Measurements from ENCODE around the gene MEF2C. TPM values are rescaled to one million over a fixed set of nuclear protein-coding genes. Genes with fewer than 3 reads are reported as not detected.

MEF2C gene
- total RNA-seq, 5 donors from 2014 or later (not counting 1 experiment from before 2014, with no cell fraction given): 2.5 to 9.4 (median 4.4) TPM

GRCh38 chr5:88782571-88782970 is 100.4 kb downstream of the MEF2C start:
- Mint-ChIP-seq H3K27ac (no peak overlapping the region), H3K4me3 (no peak overlapping the region), H3K36me3 (no peaks in the 10 kb centered on the region), H3K9me3 (no peaks in the 10 kb centered on the region), H3K27me3 (peaks cover 0 to 2% of the 10 kb centered on the region in 2 donors), H3K4me1 (peaks cover 0 to 1% (median 0%) of the 10 kb centered on the region in 3 donors)
- no peak for ATAC-seq (replicated peaks in 1 of 4)
- H3K9me3 ChIP-seq: no peaks in the 10 kb centered on the region
- no peak overlapping the region for H3K27ac ChIP-seq (ENCODE audit: low read length)
- peaks cover 0 to 2% of the 10 kb centered on the region in 2 experiments for H3K27me3 ChIP-seq (replicated peaks in 1 of 2; ENCODE audit: control insufficient read depth in 2 of 2, extremely low read depth in 1 of 2, insufficient read depth in 2 of 2, low read length in 1 of 2)
- no peak overlapping the region for H3K4me3 ChIP-seq (ENCODE audit: control insufficient read depth in 1 of 2, extremely low read depth in 1 of 2, low read length in 1 of 2)
- no peaks in the 10 kb centered on the region for H3K4me1 ChIP-seq (ENCODE audit: control insufficient read depth in 1 of 2, extremely low read depth in 1 of 2, insufficient read depth in 2 of 2, low read length in 2 of 2)
- H3K36me3 ChIP-seq (ENCODE audit: control insufficient read depth in 2 of 2, extremely low read depth in 1 of 2, insufficient read depth in 1 of 2, low read length in 1 of 2): no peaks in the 10 kb centered on the region
- WGBS (ENCODE audit: insufficient coverage): 80% methylated on average over 3 of the region's 4 CpGs
- POLR2A ChIA-PET: no interaction called here
- CTCF ChIA-PET: no interaction called here
- DNase-seq: no peak

- Mint-ChIP-seq H3K27ac (no peak overlapping the region), H3K4me1 (peaks cover 0 to under 1% (median 0%) of the 10 kb centered on the region in 3 donors), H3K9me3 (no peaks in the 10 kb centered on the region), H3K4me3 (no peak overlapping the region), H3K27me3 (peaks cover 0 to 1% of the 10 kb centered on the region in 2 donors), H3K36me3 (no peaks in the 10 kb centered on the region)
- ATAC-seq (replicated peaks in 1 of 4): no peak
- Histone ChIP-seq H3K4me1 (ENCODE audit: control insufficient read depth in 1 of 2, extremely low read depth in 1 of 2, insufficient read depth in 2 of 2, low read length in 2 of 2) (no peaks in the 10 kb centered on the region), H3K4me3 (ENCODE audit: control insufficient read depth in 1 of 2, extremely low read depth in 1 of 2, low read length in 1 of 2) (no peak overlapping the region), H3K36me3 (ENCODE audit: control insufficient read depth in 2 of 2, extremely low read depth in 1 of 2, insufficient read depth in 1 of 2, low read length in 1 of 2) (no peaks in the 10 kb centered on the region), H3K27ac (ENCODE audit: low read length) (no peak overlapping the region), H3K9me3 (no peaks in the 10 kb centered on the region), H3K27me3 (replicated peaks in 1 of 2; ENCODE audit: control insufficient read depth in 2 of 2, extremely low read depth in 1 of 2, insufficient read depth in 2 of 2, low read length in 1 of 2) (peaks cover 0 to 2% of the 10 kb centered on the region in 2 experiments)
- no peak for DNase-seq
- CTCF ChIA-PET: no interaction called here
- WGBS (ENCODE audit: insufficient coverage): no CpG with 5 or more reads among the region's 1 CpG
- POLR2A ChIA-PET: no interaction called here
These were observed 102.2 kb downstream of the MEF2C start for GRCh38 chr5:88780736-88781135.

GRCh38 chr5:88778736-88779135 is 104.2 kb downstream of the MEF2C start:
- WGBS (ENCODE audit: insufficient coverage): no CpG with 5 or more reads among the region's 5 CpGs
- Mint-ChIP-seq H3K27ac (no peak overlapping the region), H3K36me3 (no peaks in the 10 kb centered on the region), H3K9me3 (no peaks in the 10 kb centered on the region), H3K27me3 (peaks cover 0 to 1% of the 10 kb centered on the region in 2 donors), H3K4me3 (no peak overlapping the region), H3K4me1 (no peaks in the 10 kb centered on the region)
- H3K36me3 ChIP-seq (ENCODE audit: control insufficient read depth in 2 of 2, extremely low read depth in 1 of 2, insufficient read depth in 1 of 2, low read length in 1 of 2): no peaks in the 10 kb centered on the region
- ChIA-PET POLR2A (no interaction called here), CTCF (no interaction called here)
- no peaks in the 10 kb centered on the region for H3K9me3 ChIP-seq
- H3K27ac ChIP-seq (ENCODE audit: low read length): no peak overlapping the region
- H3K27me3 ChIP-seq (replicated peaks in 1 of 2; ENCODE audit: control insufficient read depth in 2 of 2, extremely low read depth in 1 of 2, insufficient read depth in 2 of 2, low read length in 1 of 2): peaks cover 0 to 4% of the 10 kb centered on the region in 2 experiments
- ATAC-seq (replicated peaks in 1 of 4): no peak
- H3K4me3 ChIP-seq (ENCODE audit: control insufficient read depth in 1 of 2, extremely low read depth in 1 of 2, low read length in 1 of 2): no peak overlapping the region
- no peaks in the 10 kb centered on the region for H3K4me1 ChIP-seq (ENCODE audit: control insufficient read depth in 1 of 2, extremely low read depth in 1 of 2, insufficient read depth in 2 of 2, low read length in 2 of 2)
- no peak for DNase-seq

GRCh38 chr5:88776692-88777091 is 106.3 kb downstream of the MEF2C start:
- Histone ChIP-seq H3K4me3 (ENCODE audit: control insufficient read depth in 1 of 2, extremely low read depth in 1 of 2, low read length in 1 of 2) (no peak overlapping the region), H3K27ac (ENCODE audit: low read length) (no peak overlapping the region), H3K27me3 (replicated peaks in 1 of 2; ENCODE audit: control insufficient read depth in 2 of 2, extremely low read depth in 1 of 2, insufficient read depth in 2 of 2, low read length in 1 of 2) (peaks cover 0 to 4% of the 10 kb centered on the region in 2 experiments), H3K9me3 (no peaks in the 10 kb centered on the region), H3K4me1 (ENCODE audit: control insufficient read depth in 1 of 2, extremely low read depth in 1 of 2, insufficient read depth in 2 of 2, low read length in 2 of 2) (no peaks in the 10 kb centered on the region), H3K36me3 (ENCODE audit: control insufficient read depth in 2 of 2, extremely low read depth in 1 of 2, insufficient read depth in 1 of 2, low read length in 1 of 2) (no peaks in the 10 kb centered on the region)
- WGBS (ENCODE audit: insufficient coverage): 100% methylated on average over 3 of the region's 4 CpGs
- ATAC-seq (replicated peaks in 1 of 4) (no peak), DNase-seq (no peak)
- CTCF ChIA-PET: interaction anchor here in 1 of 2 donors (0.6 kb wide), 1 partner anchor 175 kb away, joined by 4 read pairs; no protein-coding TSS in a partner anchor
- POLR2A ChIA-PET: no interaction called here
- Mint-ChIP-seq H3K27me3 (peaks cover 0 to 1% of the 10 kb centered on the region in 2 donors), H3K36me3 (no peaks in the 10 kb centered on the region), H3K27ac (no peak overlapping the region), H3K4me3 (no peak overlapping the region), H3K4me1 (no peaks in the 10 kb centered on the region), H3K9me3 (no peaks in the 10 kb centered on the region)

- Mint-ChIP-seq H3K4me3 (no peak overlapping the region), H3K36me3 (no peaks in the 10 kb centered on the region), H3K4me1 (no peaks in the 10 kb centered on the region), H3K27ac (no peak overlapping the region), H3K27me3 (peaks cover 2 to 7% of the 10 kb centered on the region in 2 donors), H3K9me3 (no peaks in the 10 kb centered on the region)
- peaks cover 0 to 2% of the 10 kb centered on the region in 2 experiments for H3K27me3 ChIP-seq (replicated peaks in 1 of 2; ENCODE audit: control insufficient read depth in 2 of 2, extremely low read depth in 1 of 2, insufficient read depth in 2 of 2, low read length in 1 of 2)
- WGBS (ENCODE audit: insufficient coverage): 100% methylated on average over 3 of the region's 5 CpGs
- H3K9me3 ChIP-seq: no peaks in the 10 kb centered on the region
- no peak overlapping the region for H3K4me3 ChIP-seq (ENCODE audit: control insufficient read depth in 1 of 2, extremely low read depth in 1 of 2, low read length in 1 of 2)
- no peaks in the 10 kb centered on the region for H3K36me3 ChIP-seq (ENCODE audit: control insufficient read depth in 2 of 2, extremely low read depth in 1 of 2, insufficient read depth in 1 of 2, low read length in 1 of 2)
- POLR2A ChIA-PET: no interaction called here
- no peak overlapping the region for H3K27ac ChIP-seq (ENCODE audit: low read length)
- DNase-seq (no peak), ATAC-seq (replicated peaks in 1 of 4) (no peak)
- CTCF ChIA-PET: no interaction called here
- no peaks in the 10 kb centered on the region for H3K4me1 ChIP-seq (ENCODE audit: control insufficient read depth in 1 of 2, extremely low read depth in 1 of 2, insufficient read depth in 2 of 2, low read length in 2 of 2)
These were observed 110.2 kb downstream of the MEF2C start for GRCh38 chr5:88772831-88773230.

- H3K9me3 ChIP-seq: no peaks in the 10 kb centered on the region
- H3K4me1 ChIP-seq (ENCODE audit: control insufficient read depth in 1 of 2, extremely low read depth in 1 of 2, insufficient read depth in 2 of 2, low read length in 2 of 2): no peaks in the 10 kb centered on the region
- Mint-ChIP-seq H3K27ac (no peak overlapping the region), H3K27me3 (peaks cover 2 to 7% of the 10 kb centered on the region in 2 donors), H3K36me3 (no peaks in the 10 kb centered on the region), H3K9me3 (no peaks in the 10 kb centered on the region), H3K4me1 (no peaks in the 10 kb centered on the region), H3K4me3 (no peak overlapping the region)
- ChIA-PET CTCF (no interaction called here), POLR2A (no interaction called here)
- no peak overlapping the region for H3K27ac ChIP-seq (ENCODE audit: low read length)
- H3K4me3 ChIP-seq (ENCODE audit: control insufficient read depth in 1 of 2, extremely low read depth in 1 of 2, low read length in 1 of 2): no peak overlapping the region
- H3K36me3 ChIP-seq (ENCODE audit: control insufficient read depth in 2 of 2, extremely low read depth in 1 of 2, insufficient read depth in 1 of 2, low read length in 1 of 2): no peaks in the 10 kb centered on the region
- ATAC-seq (replicated peaks in 1 of 4) (no peak), DNase-seq (no peak)
- H3K27me3 ChIP-seq (replicated peaks in 1 of 2; ENCODE audit: control insufficient read depth in 2 of 2, extremely low read depth in 1 of 2, insufficient read depth in 2 of 2, low read length in 1 of 2): peaks cover 0 to 2% of the 10 kb centered on the region in 2 experiments
- WGBS (ENCODE audit: insufficient coverage): 87% methylated on average over 2 of the region's 3 CpGs
These were observed 110.9 kb downstream of the MEF2C start for GRCh38 chr5:88772047-88772446.

Measured in T-cell (primary cell).